HL-60 (cell line): ENCODE measurements around the gene TCHP.
"Not testable (repeated sequence)": the region's sequence is repeated elsewhere in the genome, so short reads cannot be mapped to it uniquely, and the experiment has no call there.

Experiments
- POLR2AphosphoS5 ChIP-seq: IDR thresholded peaks from 2 replicates; pipeline ENCODE4 v1.6.1; 2012; ENCODE audit warnings: low read depth
- SPI1 ChIP-seq: IDR thresholded peaks from 2 replicates; pipeline ENCODE4 v1.6.1; 2012; ENCODE audit warnings: low read depth, mild to moderate bottlenecking, borderline replicate concordance
- TF ChIP-seq, protein P1 (sequence below): IDR thresholded peaks from one replicate; pipeline ENCODE4 v1.5.1; 2011; ENCODE audit warnings: low read length, control low read depth, inconsistent platforms; ENCODE audit not compliant: insufficient read depth

DNA sequence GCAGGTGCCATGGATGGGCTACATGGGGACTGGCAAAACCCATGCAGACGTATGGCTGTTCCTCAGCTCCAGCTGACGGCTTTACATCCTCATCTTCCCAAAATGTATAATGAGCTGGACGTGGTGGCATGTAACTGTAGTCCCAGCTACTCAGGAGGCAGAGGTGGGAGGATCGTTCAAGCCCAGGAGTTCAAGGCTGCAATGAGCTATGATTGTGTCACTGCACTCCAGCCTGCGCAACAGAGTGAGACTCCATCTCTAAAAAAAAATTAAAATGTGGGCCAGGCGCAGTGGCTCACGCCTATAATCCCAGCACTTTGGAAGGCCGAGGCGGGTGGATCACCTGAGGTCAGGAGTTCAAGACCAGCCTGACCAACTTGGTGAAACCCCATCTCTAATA is 37.6 kb upstream of the TCHP start:
- TF ChIP-seq, protein P1, sequence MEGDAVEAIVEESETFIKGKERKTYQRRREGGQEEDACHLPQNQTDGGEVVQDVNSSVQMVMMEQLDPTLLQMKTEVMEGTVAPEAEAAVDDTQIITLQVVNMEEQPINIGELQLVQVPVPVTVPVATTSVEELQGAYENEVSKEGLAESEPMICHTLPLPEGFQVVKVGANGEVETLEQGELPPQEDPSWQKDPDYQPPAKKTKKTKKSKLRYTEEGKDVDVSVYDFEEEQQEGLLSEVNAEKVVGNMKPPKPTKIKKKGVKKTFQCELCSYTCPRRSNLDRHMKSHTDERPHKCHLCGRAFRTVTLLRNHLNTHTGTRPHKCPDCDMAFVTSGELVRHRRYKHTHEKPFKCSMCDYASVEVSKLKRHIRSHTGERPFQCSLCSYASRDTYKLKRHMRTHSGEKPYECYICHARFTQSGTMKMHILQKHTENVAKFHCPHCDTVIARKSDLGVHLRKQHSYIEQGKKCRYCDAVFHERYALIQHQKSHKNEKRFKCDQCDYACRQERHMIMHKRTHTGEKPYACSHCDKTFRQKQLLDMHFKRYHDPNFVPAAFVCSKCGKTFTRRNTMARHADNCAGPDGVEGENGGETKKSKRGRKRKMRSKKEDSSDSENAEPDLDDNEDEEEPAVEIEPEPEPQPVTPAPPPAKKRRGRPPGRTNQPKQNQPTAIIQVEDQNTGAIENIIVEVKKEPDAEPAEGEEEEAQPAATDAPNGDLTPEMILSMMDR: not testable (repeated sequence)
- TF ChIP-seq POLR2AphosphoS5, SPI1: not testable (repeated sequence)
